T-helper 2 cell treated with Interferon-gamma antibody and Interleukin-4, amounts not matched to agents 100 ng/mL and 5 ng/mL, for 36 hours (primary cell): Measurements from ENCODE around the gene CPEB4. TPM values are rescaled to one million over a fixed set of nuclear protein-coding genes. Genes with fewer than 3 reads are reported as not detected.

ENCODE experiments used
- intact Hi-C: fragments of 100-400 bp; cut with micrococcal nuclease; formaldehyde crosslinking; loops from one replicate; pipeline ENCODE4 v1.15.1; 2023
- total RNA-seq: library from RNA; stranded (reverse); gene quantifications from 2 replicates; pipeline ENCODE4 v1.2.3, GENCODE V29; 2022

CPEB4 gene
- total RNA-seq, 1 donor from 2014 or later, result 14.7 TPM

GRCh38 chr5:173941102-173941501 is 53.0 kb downstream of the CPEB4 start:
- intact Hi-C loops, result no loop called here

DNA sequence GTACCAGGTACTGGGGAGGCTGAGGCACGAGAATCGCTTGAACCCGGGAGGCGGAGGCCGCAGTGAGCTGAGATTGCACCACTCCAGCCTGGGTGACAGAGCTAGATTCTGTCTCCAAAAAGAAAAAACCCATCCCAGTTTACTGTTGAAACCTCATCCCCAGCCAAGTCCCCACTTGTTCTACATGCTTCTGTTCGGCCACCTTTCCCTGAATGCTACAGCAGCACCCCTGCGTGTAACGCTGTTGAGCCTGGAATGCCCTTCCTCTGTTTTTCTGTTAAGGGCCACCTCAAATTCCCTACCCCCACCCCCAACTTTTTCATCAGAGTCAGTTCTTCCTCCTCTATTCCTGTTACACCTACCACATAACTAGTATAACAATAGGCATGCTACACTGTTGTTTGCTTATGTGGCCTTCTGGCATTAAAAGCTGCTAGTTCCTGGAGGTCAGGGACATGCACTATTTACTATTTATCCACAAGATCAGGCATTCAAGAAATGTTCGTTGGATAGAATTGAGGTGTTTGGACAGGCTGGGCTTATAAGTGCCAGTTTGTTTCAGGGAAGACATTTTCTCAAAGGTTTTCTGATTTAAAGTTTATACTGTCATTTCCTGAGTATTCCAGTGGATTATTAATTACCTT is 53.7 kb downstream of the CPEB4 start:
- intact Hi-C loops, result no loop called here

DNA sequence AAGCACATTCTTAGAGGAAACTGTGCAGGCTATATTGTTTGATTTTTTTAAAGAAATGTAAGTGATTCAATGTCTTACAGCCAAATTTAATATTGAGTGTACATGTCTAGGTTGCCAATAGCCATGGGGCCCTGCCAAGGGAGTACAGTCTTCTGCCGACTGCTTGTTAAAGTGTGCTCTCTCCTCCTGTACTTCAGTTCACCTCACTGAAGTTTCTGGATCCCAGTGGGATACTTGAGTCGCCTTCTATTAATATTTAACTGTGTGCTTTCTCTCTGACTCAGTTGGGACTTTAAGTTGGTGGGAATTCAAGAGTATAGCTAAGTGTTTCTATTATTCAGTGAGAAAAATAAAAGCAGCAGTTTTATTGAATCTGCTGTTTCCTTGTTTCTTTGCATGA is 56.4 kb downstream of the CPEB4 start:
- intact Hi-C loops, result no loop called here

DNA sequence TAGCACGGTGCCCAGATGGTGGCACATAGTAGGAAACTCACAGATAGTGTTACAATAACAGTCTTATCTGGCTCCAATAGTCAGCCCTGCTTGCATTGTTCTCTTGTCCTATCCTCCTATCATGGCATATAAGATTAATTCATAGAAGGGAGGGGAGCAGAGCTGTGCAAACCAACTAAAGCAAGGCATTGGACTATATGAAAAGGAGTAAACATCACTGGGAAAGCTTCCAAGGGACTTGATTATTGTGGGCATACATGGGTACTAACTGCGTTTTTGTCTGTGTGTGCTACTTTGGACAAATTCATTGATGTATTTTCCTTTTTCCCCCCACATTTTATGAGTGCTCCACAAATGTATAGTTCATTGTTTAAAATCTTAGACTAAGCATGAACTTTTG is 57.0 kb downstream of the CPEB4 start:
- intact Hi-C loops, result no loop called here

- intact Hi-C loops, result no loop called here
Observed at GRCh38 chr5:173946323-173946722, 58.2 kb downstream of the CPEB4 start.

DNA sequence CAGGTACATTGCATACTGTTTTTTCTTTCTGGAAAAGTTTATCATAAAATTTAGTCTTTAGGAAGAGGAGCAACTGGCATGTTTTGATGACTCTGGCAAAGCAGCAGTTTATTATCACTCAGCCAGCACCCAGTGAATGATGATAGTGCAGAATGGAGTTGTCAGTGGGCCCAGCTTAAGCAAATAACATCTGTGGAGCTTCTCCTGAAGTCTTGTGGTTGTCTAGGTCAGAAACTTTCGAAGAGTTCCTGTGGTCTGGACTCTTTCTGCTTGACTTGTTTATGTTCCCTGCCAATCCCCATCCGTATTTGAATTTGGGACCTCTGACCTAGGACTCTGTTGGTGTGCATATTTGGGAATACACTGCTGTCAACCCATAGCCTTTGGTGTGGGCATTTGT is 62.7 kb downstream of the CPEB4 start:
- intact Hi-C loops, result no loop called here

GRCh38 chr5:173953528-173954090 is 65.5 kb downstream of the CPEB4 start:
- intact Hi-C loops, result no loop called here

GRCh38 chr5:173954671-173955521 is 66.7 kb downstream of the CPEB4 start:
- intact Hi-C loops, result no loop called here

DNA sequence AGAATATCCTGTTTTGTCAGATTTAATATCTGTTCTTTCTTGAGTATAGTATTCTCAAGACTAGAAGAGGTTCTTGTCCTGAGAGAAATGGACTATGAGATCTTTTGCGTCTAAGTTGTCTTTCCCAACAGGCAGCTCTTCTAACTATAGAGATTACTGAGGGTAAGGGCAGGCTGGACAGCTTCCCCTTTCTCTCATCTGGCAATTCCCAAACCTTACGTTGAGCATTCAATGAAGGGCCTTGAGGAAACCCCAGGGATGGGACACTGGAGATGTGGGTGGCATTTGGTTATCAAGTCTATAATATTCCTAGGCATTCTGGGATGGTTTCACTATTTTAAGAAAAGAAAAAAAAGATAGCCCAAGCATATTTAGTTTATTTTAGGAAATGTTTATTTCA is 72.8 kb downstream of the CPEB4 start:
- intact Hi-C loops, result no loop called here

- intact Hi-C loops, result no loop called here
Observed at GRCh38 chr5:173961418-173961817, 73.3 kb downstream of the CPEB4 start.

DNA sequence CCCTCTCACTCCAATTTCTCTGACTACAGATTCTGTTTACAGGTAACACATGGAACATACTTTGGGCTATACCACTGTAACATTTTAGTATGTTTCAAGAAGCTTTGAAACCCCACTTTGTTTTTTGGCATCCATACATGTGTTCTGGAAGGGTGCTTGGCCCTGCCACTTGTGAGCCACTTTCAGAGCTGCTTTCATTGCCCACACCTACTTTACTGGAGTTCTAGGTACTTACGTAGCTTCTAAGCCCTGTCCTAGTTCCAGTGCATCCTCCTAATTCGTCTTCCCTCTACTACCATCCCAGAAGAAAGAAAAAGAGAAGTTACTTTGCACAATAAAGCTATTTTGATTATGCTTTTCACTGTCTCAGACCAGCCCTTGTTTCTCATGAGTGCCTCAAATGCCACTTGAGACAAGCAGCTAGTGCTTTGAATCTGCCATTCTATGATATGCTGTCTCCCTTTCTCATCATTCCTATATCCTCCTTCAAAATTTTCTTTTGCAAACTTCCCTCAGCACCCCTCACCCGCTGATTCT is 74.4 kb downstream of the CPEB4 start:
- intact Hi-C loops, result no loop called here

- intact Hi-C loops, result no loop called here
Observed at GRCh38 chr5:173963182-173963838, 75.2 kb downstream of the CPEB4 start.

- intact Hi-C loops, result no loop called here
Observed at GRCh38 chr5:173963867-173964441, 75.8 kb downstream of the CPEB4 start.

GRCh38 chr5:173964506-173964905 is 76.4 kb downstream of the CPEB4 start:
- intact Hi-C loops, result no loop called here

DNA sequence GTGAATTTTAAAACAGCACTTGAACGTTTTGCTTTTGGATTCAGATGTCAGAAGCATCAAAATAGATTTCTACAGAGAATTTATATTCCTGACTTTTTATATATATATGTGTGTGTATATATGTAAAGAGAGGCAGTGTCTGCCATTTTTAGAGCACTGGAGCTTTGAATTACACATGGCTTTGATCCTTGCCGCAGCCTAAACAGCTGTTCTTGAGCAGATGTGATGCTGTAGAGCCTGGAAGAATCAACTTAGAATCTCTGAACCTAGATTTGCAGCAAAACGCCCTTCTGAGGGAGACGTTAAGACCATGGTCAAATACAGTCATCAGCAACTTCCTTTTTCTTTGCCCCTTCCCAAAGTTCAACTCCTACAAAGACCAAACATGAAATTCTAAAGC is 79.1 kb downstream of the CPEB4 start:
- intact Hi-C loops, result no loop called here

- intact Hi-C loops, result no loop called here
Observed at GRCh38 chr5:173968154-173968797, 80.1 kb downstream of the CPEB4 start.

- intact Hi-C loops, result no loop called here
Observed at GRCh38 chr5:173969167-173970049, 81.3 kb downstream of the CPEB4 start.

DNA sequence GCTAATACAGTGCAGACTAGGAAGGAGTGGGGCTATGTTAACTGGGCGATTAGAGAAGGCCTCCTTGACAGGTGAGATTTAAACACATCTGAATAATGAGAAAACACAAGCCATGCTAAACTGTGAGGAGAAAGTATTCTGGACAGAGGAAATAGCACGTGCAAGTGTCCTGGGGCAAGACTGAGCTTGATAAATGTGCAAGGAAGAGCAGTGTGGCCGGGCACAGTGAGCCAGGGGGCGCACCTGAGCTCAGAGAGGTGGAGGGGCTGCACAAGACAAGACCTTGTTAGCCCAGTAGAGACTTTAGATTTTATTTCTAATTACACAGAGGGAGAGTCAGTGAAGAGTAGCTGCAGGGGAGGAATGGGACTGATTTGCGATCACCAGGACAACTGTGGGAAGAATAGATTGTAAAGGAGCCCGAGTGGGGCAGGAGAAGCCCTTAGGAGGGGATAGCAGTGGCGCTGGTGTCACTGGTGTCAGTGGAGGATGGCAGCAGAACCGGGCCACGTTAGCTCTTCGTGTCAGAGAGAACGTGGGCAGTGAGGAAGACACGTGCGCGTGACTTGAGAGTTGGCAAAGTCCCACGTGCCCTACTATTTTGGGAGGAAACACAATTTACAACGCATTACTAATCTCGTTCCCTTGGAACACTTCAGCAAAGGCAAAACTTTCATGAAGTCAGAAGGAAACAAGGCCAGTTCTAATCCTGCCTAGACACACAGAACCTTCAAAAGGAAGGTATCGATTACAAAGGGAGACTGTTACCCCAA is 82.9 kb downstream of the CPEB4 start:
- intact Hi-C loops, result no loop called here
